GM23248 (cell line): ENCODE results near the gene PRLR.

Source experiments
- EZH2 ChIP-seq: fragments of 200-600 bp; sonication (generic); IDR thresholded peaks from 2 replicates; pipeline ENCODE4 v1.6.1; 2018; ENCODE audit warnings: antibody characterized with exemption, mild to moderate bottlenecking; ENCODE audit not compliant: insufficient read depth, poor library complexity, severe bottlenecking
- EZH2phosphoT487 ChIP-seq: fragments of 200-600 bp; sonication (generic); IDR thresholded peaks from 2 replicates; pipeline ENCODE4 v1.6.1; 2018; ENCODE audit warnings: antibody characterized with exemption, moderate library complexity, mild to moderate bottlenecking, low read depth; ENCODE audit not compliant: insufficient read depth

DNA sequence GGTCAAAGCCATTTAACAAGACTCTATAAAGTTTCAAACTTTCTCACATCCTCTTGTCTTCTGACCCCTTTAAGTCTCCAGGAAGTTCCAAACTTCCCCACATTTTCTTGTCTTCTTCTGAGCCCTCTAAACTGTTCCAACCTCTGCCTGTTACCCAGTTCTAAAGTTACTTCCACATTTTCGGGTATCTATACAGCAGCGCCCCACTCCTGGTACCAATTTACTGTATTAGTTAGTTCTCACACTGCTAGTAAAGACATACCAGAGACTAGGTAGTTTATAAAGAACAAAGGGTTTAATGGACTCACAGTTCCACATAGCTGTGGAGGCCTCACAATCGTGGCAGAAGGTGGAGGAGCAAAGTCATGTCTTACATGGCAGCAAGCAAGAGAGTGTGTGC, 23.3 kb upstream of the PRLR start:
- no peak for TF ChIP-seq EZH2phosphoT487
- no peak for TF ChIP-seq EZH2
